Loucy (cell line): ENCODE measurements around the gene ANTXRL.

Experiments used
- H2AFZ ChIP-seq: fragments of 200-600 bp; sonication (generic); 2 replicates; pipeline ENCODE4 v1.6.0; 2016; ENCODE audit warnings: antibody characterized with exemption, mild to moderate bottlenecking, low read length, moderate library complexity
- H3F3A ChIP-seq: fragments of 200-600 bp; 2 replicates; pipeline ENCODE4 v1.6.0; 2016; ENCODE audit warnings: antibody characterized with exemption, low read depth, mild to moderate bottlenecking
- H3K27me3 ChIP-seq: fragments of 200-600 bp; sonication (generic); 2 replicates; pipeline ENCODE4 v1.6.1; 2014; ENCODE audit warnings: low read length, mild to moderate bottlenecking; ENCODE audit not compliant: insufficient read depth, poor library complexity, severe bottlenecking
- H3K36me3 ChIP-seq: fragments of 200-600 bp; sonication (generic); 2 replicates; pipeline ENCODE4 v1.6.1; 2016; ENCODE audit warnings: low read length; ENCODE audit not compliant: insufficient read depth
- H3K4me1 ChIP-seq: fragments of 200-600 bp; sonication (generic); 2 replicates; pipeline ENCODE4 v1.5.1; 2014; ENCODE audit warnings: low read length, mild to moderate bottlenecking; ENCODE audit not compliant: insufficient read depth, poor library complexity, severe bottlenecking
- H3K4me2 ChIP-seq: fragments of 200-600 bp; sonication (generic); 2 replicates; pipeline ENCODE4 v1.6.0; 2014; ENCODE audit warnings: antibody characterized with exemption, low read length, low read depth, mild to moderate bottlenecking; ENCODE audit not compliant: poor library complexity, severe bottlenecking
- H3K4me3 ChIP-seq: fragments of 200-600 bp; sonication (generic); 2 replicates; pipeline ENCODE4 v1.5.1; 2014; ENCODE audit warnings: low read length, mild to moderate bottlenecking, mixed read lengths; ENCODE audit not compliant: poor library complexity, severe bottlenecking
- H3K79me2 ChIP-seq: fragments of 200-600 bp; sonication (generic); 2 replicates; pipeline ENCODE4 v1.6.1; 2014; ENCODE audit warnings: low read length; ENCODE audit not compliant: insufficient read depth
- H3K9ac ChIP-seq: fragments of 200-600 bp; sonication (generic); 2 replicates; pipeline ENCODE4 v1.6.0; 2014; ENCODE audit warnings: mild to moderate bottlenecking, low read depth, low read length, moderate library complexity; ENCODE audit not compliant: poor library complexity, severe bottlenecking
- H3K9me2 ChIP-seq: fragments of 200-600 bp; sonication (generic); replicated peaks from 2 replicates; pipeline ENCODE4 v1.6.1; 2016; ENCODE audit warnings: low read depth, low read length, mixed read lengths
- H3K9me3 ChIP-seq: fragments of 200-600 bp; sonication (generic); 2 replicates; pipeline ENCODE4 v1.6.1; 2014; ENCODE audit warnings: mild to moderate bottlenecking, antibody characterized with exemption, low read length, low read depth; ENCODE audit not compliant: insufficient read depth
- H4K20me1 ChIP-seq: fragments of 200-600 bp; sonication (generic); 2 replicates; pipeline ENCODE4 v1.6.0; 2014; ENCODE audit warnings: antibody characterized with exemption, low read length, mild to moderate bottlenecking; ENCODE audit not compliant: insufficient read depth, poor library complexity, severe bottlenecking
- CTCF ChIP-seq: fragments of 200-600 bp; sonication (generic); conservative IDR thresholded peaks from 2 replicates; pipeline ENCODE4 v1.5.1; 2014; ENCODE audit warnings: mild to moderate bottlenecking, antibody characterized with exemption, low read length
- EZH2phosphoT487 ChIP-seq: fragments of 200-600 bp; IDR thresholded peaks from 2 replicates; pipeline ENCODE4 v1.6.1; 2018; ENCODE audit warnings: antibody characterized with exemption, mild to moderate bottlenecking, moderate library complexity, borderline replicate concordance

ANTXRL gene

DNA sequence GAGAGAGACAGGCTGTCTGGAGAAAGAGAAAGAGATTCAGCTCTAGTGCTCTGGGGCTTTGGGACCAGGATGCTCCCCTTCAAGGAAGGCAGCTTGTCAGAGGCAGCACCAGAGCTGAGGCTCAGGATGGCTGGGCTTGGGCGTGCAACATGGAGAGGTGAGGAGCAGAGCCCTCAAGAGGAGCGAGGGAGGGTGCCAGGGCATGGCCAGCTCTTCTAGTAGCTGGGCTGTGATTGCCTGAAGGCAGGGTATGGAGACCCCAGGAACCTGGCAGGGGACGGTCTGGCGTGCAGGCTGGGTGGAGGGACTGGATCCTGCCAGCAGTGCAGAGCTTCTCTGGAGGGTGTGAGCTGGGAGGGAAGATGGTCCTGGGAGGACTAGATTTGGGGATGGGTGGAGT is 40.2 kb downstream of the ANTXRL start:
- H3K36me3 ChIP-seq = no peaks in the 10 kb centered on the region
- H3K9ac ChIP-seq = no peak overlapping the region
- TF ChIP-seq CTCF (no peak), EZH2phosphoT487 (no peak)
- H3K4me2 ChIP-seq = no peak overlapping the region
- H2AFZ ChIP-seq = no peak overlapping the region
- no peak overlapping the region for H3K4me3 ChIP-seq
- H3K9me2 ChIP-seq = no peaks in the 10 kb centered on the region
- no peaks in the 10 kb centered on the region for H3F3A ChIP-seq
- H4K20me1 ChIP-seq = no peaks in the 10 kb centered on the region
- no peaks in the 10 kb centered on the region for H3K9me3 ChIP-seq
- H3K27me3 ChIP-seq = no peaks in the 10 kb centered on the region
- peaks cover under 1% of the 10 kb centered on the region for H3K4me1 ChIP-seq
- no peaks in the 10 kb centered on the region for H3K79me2 ChIP-seq

GRCh38 chr10:46327685-46328084 is 40.9 kb downstream of the ANTXRL start:
- Histone ChIP-seq H3K4me2 (no peak overlapping the region), H3K9me2 (no peaks in the 10 kb centered on the region), H3K9ac (no peak overlapping the region), H2AFZ (no peak overlapping the region), H3K4me1 (peaks cover 5% of the 10 kb centered on the region), H3K36me3 (no peaks in the 10 kb centered on the region), H3F3A (no peaks in the 10 kb centered on the region), H3K79me2 (no peaks in the 10 kb centered on the region), H4K20me1 (no peaks in the 10 kb centered on the region), H3K9me3 (no peaks in the 10 kb centered on the region), H3K27me3 (no peaks in the 10 kb centered on the region), H3K4me3 (no peak overlapping the region)
- TF ChIP-seq CTCF = no peak
- no peak for TF ChIP-seq EZH2phosphoT487

GRCh38 chr10:46328853-46329689 is 42.3 kb downstream of the ANTXRL start:
- Histone ChIP-seq H3K9me2 (no peaks in the 10 kb centered on the region), H3K9ac (no peak overlapping the region), H4K20me1 (no peaks in the 10 kb centered on the region), H3K4me2 (no peak overlapping the region), H3K79me2 (no peaks in the 10 kb centered on the region), H3K4me3 (no peak overlapping the region), H3K4me1 (peaks cover 5% of the 10 kb centered on the region), H3F3A (no peaks in the 10 kb centered on the region), H3K36me3 (no peaks in the 10 kb centered on the region), H3K27me3 (no peaks in the 10 kb centered on the region), H2AFZ (no peak overlapping the region), H3K9me3 (no peaks in the 10 kb centered on the region)
- TF ChIP-seq CTCF (no peak), EZH2phosphoT487 (no peak)
